HG03457 (cell line): ENCODE results near the gene LTBP1.
"Not testable (repeated sequence)": the region's sequence is repeated elsewhere in the genome, so short reads cannot be mapped to it uniquely, and the experiment has no call there.

Source experiments
- ATAC-seq: cut with Tn5 transposase; IDR thresholded peaks from one replicate; pipeline ENCODE4 v1.9.1; 2021; ENCODE audit warnings: moderate number of reproducible peaks; ENCODE audit not compliant: unreplicated experiment

LTBP1 gene

GRCh38 chr2:33216508-33217182, 269.9 kb downstream of the LTBP1 start:
- ATAC-seq, result no peak

- ATAC-seq, result no peak
Observed at GRCh38 chr2:33217406-33217805, 270.7 kb downstream of the LTBP1 start.

GRCh38 chr2:33219114-33219513, 272.4 kb downstream of the LTBP1 start:
- ATAC-seq, result no peak

- no peak for ATAC-seq
Observed at GRCh38 chr2:33219850-33220275, 273.1 kb downstream of the LTBP1 start.

GRCh38 chr2:33220533-33220932, 273.8 kb downstream of the LTBP1 start:
- ATAC-seq, result no peak

GRCh38 chr2:33221046-33221784, 274.5 kb downstream of the LTBP1 start:
- no peak for ATAC-seq

- no peak for ATAC-seq
Observed at GRCh38 chr2:33222309-33222708, 275.6 kb downstream of the LTBP1 start.

- no peak for ATAC-seq
Observed at GRCh38 chr2:33223856-33224255, 277.1 kb downstream of the LTBP1 start.

GRCh38 chr2:33225350-33225749, 278.6 kb downstream of the LTBP1 start:
- ATAC-seq, result no peak

- no peak for ATAC-seq
Observed at GRCh38 chr2:33226546-33226945, 279.8 kb downstream of the LTBP1 start.

GRCh38 chr2:33229646-33230045, 282.9 kb downstream of the LTBP1 start:
- ATAC-seq, result no peak

GRCh38 chr2:33230195-33230594, 283.4 kb downstream of the LTBP1 start:
- no peak for ATAC-seq

- ATAC-seq, result no peak
Observed at GRCh38 chr2:33230842-33231241, 284.1 kb downstream of the LTBP1 start.

- not testable (repeated sequence) for ATAC-seq
Observed at GRCh38 chr2:33235559-33235958, 288.8 kb downstream of the LTBP1 start.

GRCh38 chr2:33236482-33237385, 290.0 kb downstream of the LTBP1 start:
- no peak for ATAC-seq

- ATAC-seq, result no peak
Observed at GRCh38 chr2:33238111-33238510, 291.4 kb downstream of the LTBP1 start.

- ATAC-seq, result no peak
Observed at GRCh38 chr2:33240178-33240577, 293.4 kb downstream of the LTBP1 start.

GRCh38 chr2:33241072-33241471, 294.3 kb downstream of the LTBP1 start:
- ATAC-seq, result no peak

GRCh38 chr2:33241581-33241980, 294.8 kb downstream of the LTBP1 start:
- ATAC-seq, result no peak

GRCh38 chr2:33242845-33243244, 296.1 kb downstream of the LTBP1 start:
- ATAC-seq, result no peak

GRCh38 chr2:33246432-33246831, 299.7 kb downstream of the LTBP1 start:
- ATAC-seq, result no peak
